HG02970 (cell line): Measurements from ENCODE around the gene NOA1.
"Not testable (repeated sequence)": the region's sequence is repeated elsewhere in the genome, so short reads cannot be mapped to it uniquely, and the experiment has no call there.

ENCODE experiments used
- ATAC-seq: cut with Tn5 transposase; IDR thresholded peaks from one replicate; pipeline ENCODE4 v1.9.1; 2021; ENCODE audit warnings: mild to moderate bottlenecking, moderate library complexity, moderate number of reproducible peaks; ENCODE audit not compliant: unreplicated experiment, low FRiP score

NOA1 gene

DNA sequence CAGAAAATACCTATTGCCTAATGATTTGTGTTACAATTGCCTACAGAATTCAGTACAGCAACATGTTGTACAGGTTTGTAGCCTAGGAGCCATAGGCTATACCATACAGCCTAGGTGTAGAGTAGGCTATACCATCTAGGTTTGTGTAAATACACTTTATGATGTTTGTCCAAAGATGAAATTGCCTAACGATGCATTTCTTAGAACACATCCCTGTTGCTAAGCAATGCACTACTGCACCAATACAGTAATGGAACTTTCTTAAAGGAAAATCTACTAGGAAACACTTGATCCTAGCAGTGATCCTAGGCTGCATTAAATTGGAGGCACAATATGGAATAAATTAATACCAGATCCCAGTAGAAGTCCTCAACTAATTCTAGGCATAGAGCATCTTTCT lies 18.3 kb downstream of the NOA1 start:
- no peak for ATAC-seq

DNA sequence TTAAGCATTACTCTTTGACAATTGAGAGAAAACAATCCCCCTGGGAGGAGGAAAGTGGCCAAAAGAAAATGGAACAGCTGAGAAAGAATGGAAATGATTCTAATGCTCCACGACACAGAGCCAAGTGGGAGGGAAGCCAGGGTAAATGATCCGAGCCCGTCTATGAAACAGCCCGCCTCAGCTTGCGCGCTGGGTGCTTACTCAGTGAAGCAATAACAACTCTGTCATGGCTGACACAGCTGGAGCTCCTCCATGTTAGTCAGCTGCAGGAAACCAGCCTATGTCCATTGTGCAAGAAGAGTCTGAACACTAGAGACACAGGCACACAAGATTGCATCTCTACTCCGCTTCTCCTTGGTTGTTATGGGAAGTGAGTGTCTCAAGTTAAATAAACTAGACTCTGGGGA lies 19.3 kb downstream of the NOA1 start:
- ATAC-seq, result no peak

DNA sequence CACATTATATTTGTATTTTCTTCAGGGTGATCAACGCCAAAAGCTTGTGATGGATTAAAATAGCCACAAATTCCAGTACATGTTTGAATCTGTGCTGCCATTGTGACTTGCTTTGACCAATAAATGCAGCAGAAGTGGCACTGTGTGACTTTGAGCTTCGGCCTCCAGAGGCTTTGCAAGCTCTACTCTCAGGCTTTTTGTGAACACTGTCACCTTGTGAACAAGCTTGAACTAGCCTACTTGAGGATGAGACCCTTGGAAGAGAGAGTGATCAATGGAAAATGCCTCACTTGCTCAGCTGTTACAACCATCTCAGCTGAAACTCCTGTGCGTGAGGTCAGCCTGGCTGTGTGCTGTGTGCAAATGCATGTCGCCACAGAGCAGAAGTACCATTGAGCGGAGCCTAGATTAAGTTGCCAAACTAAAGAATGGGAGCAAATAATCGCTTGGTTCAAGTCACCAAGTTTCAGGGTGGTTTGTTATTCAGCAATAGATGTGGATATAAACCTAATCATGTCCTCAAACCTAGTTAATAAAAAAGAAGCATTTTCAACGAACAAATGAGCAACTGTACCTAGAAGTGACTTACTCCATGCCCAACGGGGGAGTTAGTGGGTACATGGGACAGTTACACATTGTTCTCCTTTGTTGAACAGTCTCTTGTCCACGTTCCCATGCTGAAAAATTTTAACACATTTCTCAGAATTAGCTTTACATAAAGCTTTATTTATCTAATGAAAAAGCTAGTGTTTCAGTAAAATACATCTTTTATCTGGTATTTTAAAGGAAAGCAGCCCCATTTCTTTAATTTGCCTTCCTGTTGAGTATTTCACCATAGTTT lies 23.5 kb downstream of the NOA1 start:
- ATAC-seq, result no peak

DNA sequence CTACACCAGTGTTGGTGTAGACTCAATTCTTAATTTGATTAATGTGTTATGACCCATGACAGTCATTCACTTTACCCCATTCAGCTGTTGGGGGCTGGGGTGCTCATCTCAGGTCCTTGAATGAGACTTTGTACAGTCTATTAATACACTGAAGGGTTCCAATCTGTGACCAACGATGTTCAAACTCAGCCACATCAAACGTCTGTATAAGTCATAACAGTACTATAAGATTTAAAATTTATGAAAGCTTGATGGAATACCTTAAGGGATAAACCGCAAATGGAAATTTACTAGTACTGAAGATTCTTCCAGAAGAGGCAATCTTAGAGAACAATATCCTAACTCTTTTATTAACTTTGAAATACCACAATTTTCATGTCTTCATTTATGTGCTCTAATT lies 36.0 kb downstream of the NOA1 start:
- no peak for ATAC-seq

DNA sequence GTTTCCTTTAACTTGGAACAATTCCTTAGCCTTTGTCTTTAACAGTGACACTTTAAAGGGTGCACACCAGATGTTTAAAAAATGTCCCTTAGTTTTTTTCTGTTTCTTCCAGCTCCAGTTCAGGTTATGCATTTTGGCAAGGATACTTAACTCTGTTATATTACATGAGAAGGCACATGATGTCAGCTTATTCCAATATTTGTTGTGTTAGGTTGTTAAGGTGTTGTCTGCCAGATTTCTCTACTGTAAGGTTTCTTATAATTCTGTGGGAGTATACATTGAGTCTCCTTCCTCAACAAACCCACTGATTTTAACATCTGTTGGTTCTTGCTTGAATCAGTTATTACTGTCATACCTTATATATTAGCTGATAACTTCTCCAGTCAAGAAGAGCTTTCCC lies 36.4 kb downstream of the NOA1 start:
- no peak for ATAC-seq

DNA sequence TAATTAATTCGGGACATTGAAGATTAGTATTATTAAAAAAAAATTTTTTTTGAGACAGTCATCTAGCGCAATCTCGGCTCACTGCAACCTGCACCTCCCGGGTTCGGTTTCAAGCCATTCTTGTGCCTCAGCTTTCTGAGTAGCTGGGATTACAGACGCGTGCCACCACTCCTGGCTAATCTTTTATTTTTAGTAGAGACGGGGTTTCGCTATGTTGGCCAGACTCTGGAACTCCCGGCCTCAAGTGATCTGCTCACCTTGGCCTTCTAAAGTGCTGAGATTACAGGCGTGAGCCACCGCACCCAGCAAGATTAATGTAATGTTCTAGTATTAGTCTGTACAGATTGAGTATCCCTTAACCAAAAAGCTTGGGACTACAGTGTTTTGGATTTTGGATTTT lies 37.0 kb downstream of the NOA1 start:
- no peak for ATAC-seq

DNA sequence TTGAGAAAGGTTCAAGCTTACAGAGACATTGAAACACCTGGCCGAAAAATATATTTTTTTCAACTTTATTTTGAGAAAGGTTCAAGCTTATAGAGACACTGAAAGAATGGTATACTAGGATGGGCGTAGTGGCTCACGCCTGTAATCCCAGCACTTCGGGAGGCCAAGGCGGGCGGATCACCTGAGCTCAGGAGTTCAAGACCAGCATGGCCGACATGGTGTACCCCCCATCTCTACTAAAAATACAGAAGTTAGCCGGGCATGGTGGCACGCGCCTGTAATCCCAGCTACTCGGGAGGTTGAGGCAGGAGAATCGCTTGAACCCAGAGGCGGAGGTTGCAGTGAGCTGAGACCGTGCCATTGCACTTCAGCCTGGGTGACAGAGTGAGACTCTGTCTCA lies 37.6 kb downstream of the NOA1 start:
- ATAC-seq, result not testable (repeated sequence)

DNA sequence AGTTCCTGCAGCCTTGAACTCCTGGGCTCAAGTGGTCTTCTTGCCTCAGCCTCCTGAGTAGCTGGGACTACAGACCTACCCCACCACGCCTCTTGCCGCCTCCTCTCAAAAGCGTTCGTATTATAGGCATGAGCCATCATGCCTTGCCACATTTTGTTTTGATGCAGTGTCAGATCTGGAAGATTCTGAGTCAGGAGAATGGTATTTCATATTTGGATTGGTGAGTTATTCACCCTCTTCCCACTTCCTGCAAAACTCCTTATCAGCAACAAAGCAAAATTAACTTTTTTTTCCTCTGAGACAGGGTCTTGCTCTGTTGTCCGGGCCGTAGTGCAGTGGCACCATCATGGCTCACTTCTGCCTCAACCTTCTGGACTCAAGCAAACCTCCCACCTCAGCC lies 40.1 kb downstream of the NOA1 start:
- no peak for ATAC-seq

DNA sequence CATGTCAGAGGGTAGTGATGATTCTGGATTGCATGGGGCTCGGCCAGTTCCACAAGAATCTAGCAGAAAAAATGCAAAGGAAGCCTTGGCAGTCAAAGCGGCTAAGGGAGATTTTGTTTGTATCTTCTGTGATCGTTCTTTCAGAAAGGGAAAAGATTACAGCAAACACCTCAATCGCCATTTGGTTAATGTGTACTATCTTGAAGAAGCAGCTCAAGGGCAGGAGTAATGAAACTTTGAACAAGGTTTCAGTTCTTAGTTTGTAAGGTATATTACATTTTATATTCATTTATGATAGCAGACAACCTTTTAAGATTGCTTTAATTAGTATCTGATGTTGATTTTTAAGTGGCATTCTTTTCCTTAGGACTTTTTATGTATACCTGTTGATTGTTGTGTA lies 45.5 kb downstream of the NOA1 start:
- no peak for ATAC-seq

DNA sequence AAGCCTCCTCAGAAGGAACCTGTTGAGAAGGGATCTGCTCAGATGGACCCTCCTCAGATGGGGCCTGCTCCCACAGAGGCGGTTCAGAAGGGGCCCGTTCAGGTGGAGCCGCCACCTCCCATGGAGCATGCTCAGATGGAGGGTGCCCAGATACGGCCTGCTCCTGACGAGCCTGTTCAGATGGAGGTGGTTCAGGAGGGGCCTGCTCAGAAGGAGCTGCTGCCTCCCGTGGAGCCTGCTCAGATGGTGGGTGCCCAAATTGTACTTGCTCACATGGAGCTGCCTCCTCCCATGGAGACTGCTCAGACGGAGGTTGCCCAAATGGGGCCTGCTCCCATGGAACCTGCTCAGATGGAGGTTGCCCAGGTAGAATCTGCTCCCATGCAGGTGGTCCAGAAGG lies 46.8 kb downstream of the NOA1 start:
- no peak for ATAC-seq

DNA sequence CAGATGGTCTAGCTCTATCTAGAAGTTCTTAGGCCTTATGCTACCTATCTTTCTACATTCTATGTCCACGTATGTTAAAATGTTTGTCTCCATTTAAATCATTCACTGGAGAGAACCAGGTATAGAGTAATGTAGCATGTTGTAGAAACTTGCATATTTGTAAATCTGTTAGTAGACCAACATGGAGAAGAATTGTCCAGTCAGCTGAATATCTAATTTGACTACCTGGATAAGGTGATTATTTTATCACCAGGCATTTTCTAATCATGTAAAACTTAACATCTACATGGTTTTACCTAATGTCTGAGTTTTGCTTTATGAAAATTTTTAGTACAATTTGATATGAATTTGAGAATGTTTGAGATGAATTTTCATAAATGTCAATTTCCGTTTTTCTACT lies 50.2 kb downstream of the NOA1 start:
- ATAC-seq, result no peak

DNA sequence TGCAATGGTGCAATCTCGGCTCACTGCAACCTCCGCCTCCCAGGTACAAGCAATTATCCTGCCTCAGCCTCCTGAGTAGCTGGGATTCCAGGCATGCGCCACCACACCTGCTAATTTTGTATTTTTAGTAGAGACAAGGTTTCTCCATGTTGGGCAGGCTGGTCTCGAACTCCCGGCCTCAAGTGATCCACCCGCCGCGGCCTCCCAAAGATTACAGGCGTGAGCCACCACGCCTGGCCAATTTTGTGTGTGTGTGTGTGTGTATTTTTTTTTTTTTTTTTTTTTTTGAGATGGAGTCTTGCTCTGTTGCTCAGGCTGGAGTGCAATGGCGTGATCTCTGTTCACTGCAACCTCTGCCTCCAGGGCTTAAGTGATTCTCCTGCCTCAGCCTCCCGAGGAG lies 62.4 kb downstream of the NOA1 start:
- ATAC-seq, result not testable (repeated sequence)

DNA sequence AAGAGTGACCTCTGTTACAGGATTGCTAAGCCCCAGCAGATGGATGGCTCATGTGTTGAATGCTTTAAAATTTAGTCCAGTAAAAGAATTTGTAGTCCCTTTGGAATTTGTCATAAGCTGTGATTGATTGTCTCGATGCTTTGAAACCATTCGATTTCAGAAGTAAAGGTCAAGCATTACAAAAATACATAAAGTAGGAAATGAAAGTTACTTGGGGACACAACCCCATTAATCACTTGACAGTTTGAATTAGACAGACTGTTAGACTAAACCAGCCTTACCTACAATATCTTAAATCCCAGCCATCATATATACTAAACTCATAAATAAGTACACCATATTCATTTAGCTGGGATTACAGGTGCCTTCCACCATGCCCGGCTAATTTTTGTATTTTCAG lies 63.1 kb downstream of the NOA1 start:
- no peak for ATAC-seq
